Heart right ventricle (tissue), 16 donors: ENCODE results near the gene DNAJC1. TPM values are rescaled to one million over a fixed set of nuclear protein-coding genes. Genes with fewer than 3 reads are reported as not detected.

ENCODE experiments used
- ATAC-seq, 8 donors: fragments of 200-7000 bp; cut with Tn5 transposase; one replicate each; pipeline ENCODE4 v1.9.1; 2020; ENCODE audit warnings: mild to moderate bottlenecking in 8 of 8, moderate library complexity in 8 of 8, moderate number of reproducible peaks in 1 of 8
- DNase-seq, 2 donors: peaks; one replicate each; pipeline ENCODE4 v3.0.0-alpha.2; 2020
- H3K27ac ChIP-seq, 10 donors: fragments of 200-600 bp; sonication (generic) in 2 of 10; one replicate each; pipeline versions ENCODE4 v1.5.0 to v1.8.0; 2020 to 2022; ENCODE audit warnings: mild to moderate bottlenecking in 3 of 10
- H3K27me3 ChIP-seq, 7 donors: fragments of 200-600 bp; one replicate each; pipeline ENCODE4 v1.8.0; 2021 to 2022; ENCODE audit warnings: mild to moderate bottlenecking in 2 of 7
- H3K36me3 ChIP-seq, 9 donors: fragments of 200-600 bp; sonication (generic) in 1 of 9; one replicate each; pipeline versions ENCODE4 v1.5.0 to v1.8.0; 2020 to 2022; ENCODE audit warnings: mild to moderate bottlenecking in 2 of 9
- H3K4me1 ChIP-seq, 9 donors: fragments of 200-600 bp; sonication (generic) in 1 of 9; one replicate each; pipeline versions ENCODE4 v1.5.0 to v1.8.0; 2020 to 2022; ENCODE audit warnings: mild to moderate bottlenecking in 4 of 9
- H3K4me3 ChIP-seq, 10 donors: fragments of 200-600 bp; sonication (generic) in 2 of 10; one replicate each; pipeline versions ENCODE4 v1.5.0 to v1.8.0; 2020 to 2022; ENCODE audit warnings: mild to moderate bottlenecking in 7 of 10, moderate library complexity in 2 of 10
- H3K9me3 ChIP-seq, 11 donors: fragments of 200-600 bp in 10 of 11; sonication (generic) in 2 of 11; one replicate each; pipeline versions ENCODE4 v1.5.0 to v1.8.0; 2013 to 2022; ENCODE audit warnings: mild to moderate bottlenecking in 2 of 11, control low read depth in 1 of 11, moderate library complexity in 1 of 11
- WGBS, 2 donors: extraction: QIAGEN DNeasy Blood & Tissue Kit; methylation state at CpG; one replicate each; pipeline ENCODE4 v1.1.7; 2013; ENCODE audit warnings: inconsistent platforms in 1 of 2; 5-methylcytosine and 5-hydroxymethylcytosine counted together
- intact Hi-C, 10 donors: fragments of 100-400 bp; cut with DNase I; formaldehyde crosslinking; loops; one replicate each; pipeline versions ENCODE4 v1.11.1 to v1.14.2; 2022
- polyA plus RNA-seq, 2 donors: library from polyadenylated mRNA; stranded (reverse); fragments of 200-250 nt; gene quantifications; one replicate each; pipeline ENCODE4 v1.2.3, GENCODE V29; 2013
- total RNA-seq, 10 donors: library from RNA; stranded (reverse); fragmentation: NEBNext Ultra II Directional in 3 of 10; extraction: Animal tissue kit (Norgen Biotek cat#: 25700) in 3 of 10; gene quantifications; one replicate each; pipeline versions ENCODE4 v1.2.1 to v1.2.4, GENCODE V29; 2021 to 2023
- TF ChIP-seq, protein P1 (sequence below), 9 donors: fragments of 200-600 bp; sonication (generic) in 2 of 9; IDR thresholded peaks; one replicate each; pipeline versions ENCODE4 v1.5.0 to v1.8.0; 2021 to 2022; ENCODE audit warnings: antibody characterized with exemption in 9 of 9, mild to moderate bottlenecking in 5 of 9, moderate library complexity in 1 of 9
- donor health status: Arrhythmogenic right ventricular cardiomyopathy.
- donor health status: ischemic (EF 13 %, LVEDD 7.1; RV severe dilation, severe dysfunction).
- donor health status: healthy with polysubstance abuse.
- donor health status: DM: no; HTN: yes; CAD: no.
- donor health status: DM: no; HTN: no; CAD: no.
- donor health status: ischemic (EF 25% LVEDD 6.9; RV normal size, moderate dysfunction).
- donor health status: ischemic (EF 25% LVEDD 5.7; RV mildly dilated, moderate dysfunction).
- donor health status: healthy.
- donor health status: DM: yes; HTN: yes; CAD: no.
- donor health status: Ischemic cardiomyopathy.
- donor health status: ischemic (EF 35%, LVEDD 5.7; RV mildly dilated, moderate dysfunction).
- donor health status: nonischemic (EF 11% LVEDD 7.7; RV severe dilation, severe dysfunction).
- donor health status: DM: yes; HTN: yes; CAD: no.
- donor health status: PGD.
- donor health status: ischemic (EF 29% LVEDD 5.4; RV normal size, mild dysfunction).
- donor health status: nonischemic (EF 23%, LVEDD 6.1; RV moderate dilation, normal function).

DNAJC1 gene
- total and polyA plus RNA-seq, 12 donors = 8.9 to 26.8 (median 11.4) TPM

DNA sequence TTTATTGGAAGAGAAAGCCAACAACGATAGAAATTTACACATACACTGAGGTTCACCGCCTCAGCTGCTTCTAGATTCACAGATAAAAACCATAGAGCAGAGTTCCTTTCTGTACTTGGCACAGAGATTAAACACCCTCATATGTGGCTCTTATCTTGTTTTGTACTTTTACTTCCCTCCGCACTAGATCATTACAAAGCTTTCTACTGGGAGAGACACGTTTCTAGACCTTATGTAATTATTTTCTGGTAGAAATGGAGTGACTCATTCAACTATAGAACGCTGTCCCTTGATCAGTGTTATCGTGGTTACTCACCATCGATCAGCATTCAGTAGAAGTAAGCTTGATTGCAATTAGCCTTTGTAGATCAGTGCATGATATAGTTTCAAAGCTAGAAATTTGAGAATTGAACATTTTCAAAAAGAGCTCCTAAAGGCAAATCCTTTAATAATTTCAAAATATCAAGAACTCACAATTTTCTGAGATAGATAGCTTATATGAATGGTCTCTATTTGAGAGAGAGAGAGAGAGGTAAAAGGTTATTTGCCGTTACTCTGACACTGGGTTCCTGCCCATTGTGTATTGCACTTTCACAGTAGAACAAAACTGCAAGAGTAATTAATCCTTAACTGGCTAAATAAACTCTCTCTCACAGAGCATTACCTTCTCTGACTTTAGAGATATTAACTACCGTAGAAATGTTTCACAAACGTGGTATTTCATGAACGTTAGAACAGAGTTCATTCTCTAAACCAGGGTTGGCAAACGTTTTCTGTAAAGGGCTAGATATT is 26.1 kb upstream of the DNAJC1 start:
- DNase-seq (no peak), ATAC-seq (no peak)
- intact Hi-C loops = no loop called here
- H3K4me3 ChIP-seq = no peak overlapping the region
- no peak overlapping the region for H3K27ac ChIP-seq
- H3K4me1 ChIP-seq = no peaks in the 10 kb centered on the region
- TF ChIP-seq, protein P1, sequence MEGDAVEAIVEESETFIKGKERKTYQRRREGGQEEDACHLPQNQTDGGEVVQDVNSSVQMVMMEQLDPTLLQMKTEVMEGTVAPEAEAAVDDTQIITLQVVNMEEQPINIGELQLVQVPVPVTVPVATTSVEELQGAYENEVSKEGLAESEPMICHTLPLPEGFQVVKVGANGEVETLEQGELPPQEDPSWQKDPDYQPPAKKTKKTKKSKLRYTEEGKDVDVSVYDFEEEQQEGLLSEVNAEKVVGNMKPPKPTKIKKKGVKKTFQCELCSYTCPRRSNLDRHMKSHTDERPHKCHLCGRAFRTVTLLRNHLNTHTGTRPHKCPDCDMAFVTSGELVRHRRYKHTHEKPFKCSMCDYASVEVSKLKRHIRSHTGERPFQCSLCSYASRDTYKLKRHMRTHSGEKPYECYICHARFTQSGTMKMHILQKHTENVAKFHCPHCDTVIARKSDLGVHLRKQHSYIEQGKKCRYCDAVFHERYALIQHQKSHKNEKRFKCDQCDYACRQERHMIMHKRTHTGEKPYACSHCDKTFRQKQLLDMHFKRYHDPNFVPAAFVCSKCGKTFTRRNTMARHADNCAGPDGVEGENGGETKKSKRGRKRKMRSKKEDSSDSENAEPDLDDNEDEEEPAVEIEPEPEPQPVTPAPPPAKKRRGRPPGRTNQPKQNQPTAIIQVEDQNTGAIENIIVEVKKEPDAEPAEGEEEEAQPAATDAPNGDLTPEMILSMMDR (IDR thresholded peaks at IDR 0.05) = no peak
- peaks cover 0 to 4% (median 0%) of the 10 kb centered on the region in 7 donors for H3K27me3 ChIP-seq
- peaks cover 0 to 5% (median 0%) of the 10 kb centered on the region in 11 donors for H3K9me3 ChIP-seq
- no peaks in the 10 kb centered on the region for H3K36me3 ChIP-seq
- 73 to 74% methylated on average over 12 of the region's 12 CpGs for WGBS, 2 donors

DNA sequence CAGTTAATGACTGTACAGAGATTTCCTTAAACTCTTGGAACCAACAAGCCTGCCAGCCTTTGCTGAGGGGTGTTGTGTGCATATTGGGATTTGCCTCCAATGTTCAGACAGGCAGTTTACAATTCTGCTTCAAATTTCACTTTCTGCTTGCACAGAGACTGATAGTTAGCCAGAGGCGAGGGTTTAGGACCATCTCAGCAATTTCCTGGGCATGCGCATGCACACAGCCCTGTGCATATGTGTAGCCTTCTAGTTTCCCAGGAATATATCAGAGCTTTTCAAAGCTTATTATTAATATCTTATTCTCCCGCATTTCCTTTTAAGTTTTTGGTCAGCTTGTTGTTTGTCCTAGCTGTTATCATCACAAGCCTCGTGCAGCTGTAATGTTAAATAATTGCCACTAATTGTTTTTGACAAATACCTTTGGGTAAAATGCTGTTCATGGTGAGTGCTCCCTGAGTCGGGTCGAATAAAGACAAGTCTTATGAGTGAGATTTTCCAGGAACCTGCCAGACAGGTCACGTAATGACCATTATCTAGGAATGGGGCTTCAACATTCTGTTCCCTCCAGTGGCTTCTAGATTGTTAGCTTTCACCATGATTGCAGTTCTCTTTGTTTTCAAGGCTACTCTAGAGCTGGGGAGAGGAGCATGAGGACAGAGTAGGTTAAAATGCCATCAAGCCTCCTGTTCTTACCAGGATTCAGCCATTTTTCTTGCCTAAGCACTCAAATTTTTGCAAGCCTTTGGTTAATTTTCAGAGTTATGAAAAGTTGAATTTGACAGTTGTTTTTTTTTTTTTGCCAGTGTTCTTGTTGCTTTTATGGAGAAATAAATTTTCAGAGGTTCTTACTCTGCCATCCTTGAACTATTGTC is 24.1 kb upstream of the DNAJC1 start:
- 69 to 80% methylated on average over 7 of the region's 7 CpGs for WGBS, 2 donors
- intact Hi-C loops = no loop called here
- Histone ChIP-seq H3K4me1 (peaks cover 0 to 8% (median 1%) of the 10 kb centered on the region in 9 donors), H3K9me3 (peaks cover 0 to 5% (median 0%) of the 10 kb centered on the region in 11 donors), H3K27me3 (peaks cover 0 to under 1% (median 0%) of the 10 kb centered on the region in 7 donors), H3K4me3 (no peak overlapping the region), H3K36me3 (no peaks in the 10 kb centered on the region), H3K27ac (no peak overlapping the region)
- DNase-seq (no peak), ATAC-seq (no peak)
- TF ChIP-seq, protein P1 (IDR thresholded peaks at IDR 0.05) = no peak

DNA sequence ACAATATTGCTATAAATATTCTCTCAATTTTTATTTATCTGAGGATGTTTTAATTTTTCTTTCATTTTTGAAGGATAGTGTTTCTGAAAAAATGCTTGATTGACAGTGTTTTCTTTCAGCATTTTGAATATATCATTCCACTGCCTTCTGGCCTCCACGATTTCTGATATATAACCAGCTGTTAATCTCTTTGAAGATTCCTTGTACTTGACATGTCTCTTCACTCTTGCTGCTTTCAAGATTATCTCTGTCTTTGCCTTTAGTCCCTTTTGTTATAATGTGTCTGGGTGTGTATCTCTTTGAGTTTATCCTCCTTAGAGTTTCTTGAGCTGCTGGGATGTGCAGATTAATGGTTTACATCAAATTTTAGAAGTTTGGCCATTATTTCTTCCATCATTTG is 22.8 kb upstream of the DNAJC1 start:
- peaks cover 2 to 18% (median 11%) of the 10 kb centered on the region in 9 donors for H3K4me1 ChIP-seq
- ATAC-seq = no peak
- no peaks in the 10 kb centered on the region for H3K36me3 ChIP-seq
- TF ChIP-seq, protein P1 (IDR thresholded peaks at IDR 0.05) = no peak
- intact Hi-C loops = no loop called here
- 76 to 83% methylated on average over 1 of the region's 1 CpG for WGBS, 2 donors
- H3K27me3 ChIP-seq = no peaks in the 10 kb centered on the region
- peaks cover 0 to 5% (median 0%) of the 10 kb centered on the region in 11 donors for H3K9me3 ChIP-seq
- H3K4me3 ChIP-seq = no peak overlapping the region
- H3K27ac ChIP-seq = no peak overlapping the region
- DNase-seq = no peak

DNA sequence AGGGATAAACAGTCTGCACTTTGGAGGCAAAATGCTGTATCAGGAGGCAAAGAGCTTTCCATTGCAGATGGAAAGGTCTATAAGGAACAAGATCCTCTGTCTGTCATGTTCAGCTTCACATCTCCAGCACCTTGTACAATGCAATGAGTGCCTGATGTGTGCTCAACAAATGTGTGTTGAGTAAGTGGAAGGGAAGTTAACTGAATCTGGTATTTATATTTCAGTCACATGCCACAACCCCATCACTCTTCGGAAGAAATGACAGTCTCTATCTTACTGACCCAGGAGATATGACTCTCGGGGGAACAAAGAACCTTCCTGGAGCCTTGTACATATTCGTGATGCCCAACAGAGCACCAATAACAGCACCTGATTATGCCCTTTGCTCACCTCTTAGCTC is 20.0 kb upstream of the DNAJC1 start:
- H3K4me1 ChIP-seq = peaks cover 2 to 18% (median 11%) of the 10 kb centered on the region in 9 donors
- TF ChIP-seq, protein P1 (IDR thresholded peaks at IDR 0.05) = no peak
- DNase-seq (no peak), ATAC-seq (no peak)
- no peak overlapping the region for H3K27ac ChIP-seq
- no peaks in the 10 kb centered on the region for H3K36me3 ChIP-seq
- 50 to 51% methylated on average over 3 of the region's 3 CpGs for WGBS, 2 donors
- no peaks in the 10 kb centered on the region for H3K27me3 ChIP-seq
- intact Hi-C loops = no loop called here
- H3K4me3 ChIP-seq = no peak overlapping the region
- H3K9me3 ChIP-seq = peaks cover 0 to 8% (median 0%) of the 10 kb centered on the region in 11 donors
